Naive thymus-derived CD4-positive, alpha-beta T cell (primary cell): ENCODE measurements around the gene APLP1. TPM values are rescaled to one million over a fixed set of nuclear protein-coding genes. Genes with fewer than 3 reads are reported as not detected.
A peak's percentile ranks its signal among the peaks of the same experiment; 100 is the strongest.

Source experiments
- ATAC-seq: fragments of 150-1000 bp; cut with Tn5 transposase; 2 replicates; pipeline ENCODE4 v1.10.0; 2021; ENCODE audit warnings: mild to moderate bottlenecking, moderate library complexity
- CTCF ChIA-PET: fragments of 350-600 bp; sonication (Branson Sonifier 250); formaldehyde crosslinking; loops from one replicate; lab custom pipeline; 2021; ENCODE audit warnings: antibody characterized with exemption; lab: Charles Lee
- POLR2A ChIA-PET: fragments of 350-600 bp; sonication (Branson Sonifier 250); formaldehyde crosslinking; loops from one replicate; lab custom pipeline; 2021; ENCODE audit warnings: antibody characterized with exemption, inconsistent platforms; lab: Charles Lee
- DNase-seq, 9 donors: peaks; one replicate each; pipeline versions ENCODE4 v3.0.0 to v3.0.0-alpha.2; 2020 to 2022; ENCODE audit warnings: mixed read lengths in 1 of 9
- H3K27ac ChIP-seq: one replicate; pipeline ENCODE4 v1.7.0; 2013; ENCODE audit warnings: mild to moderate bottlenecking, low read depth, low read length, moderate library complexity
- H3K27me3 ChIP-seq, 2 donors: one replicate each; pipeline ENCODE4 v1.7.0; 2013; ENCODE audit warnings: low read length in 2 of 2, mild to moderate bottlenecking in 2 of 2, moderate library complexity in 2 of 2; ENCODE audit not compliant: control insufficient read depth in 2 of 2, insufficient read depth in 2 of 2
- H3K36me3 ChIP-seq, 3 experiments: 1 replicate in 2 of 3; 2 replicates in 1 of 3; pipeline ENCODE4 v1.7.0; 2013; ENCODE audit warnings: low read length in 3 of 3, mild to moderate bottlenecking in 3 of 3, moderate library complexity in 1 of 3; ENCODE audit not compliant: insufficient read depth in 3 of 3, control insufficient read depth in 2 of 3
- H3K4me1 ChIP-seq, 2 donors: one replicate each; pipeline ENCODE4 v1.7.0; 2013; ENCODE audit warnings: low read length in 2 of 2, mild to moderate bottlenecking in 2 of 2, moderate library complexity in 1 of 2; ENCODE audit not compliant: control insufficient read depth in 2 of 2, insufficient read depth in 2 of 2
- H3K4me3 ChIP-seq: 2 replicates; pipeline ENCODE4 v1.7.0; 2013; ENCODE audit warnings: mild to moderate bottlenecking, low read length
- H3K9me3 ChIP-seq, 3 experiments: 1 replicate in 2 of 3; 2 replicates in 1 of 3; pipeline ENCODE4 v1.7.0; 2013; ENCODE audit warnings: low read length in 3 of 3; ENCODE audit not compliant: control insufficient read depth in 2 of 3
- H3K27ac Mint-ChIP-seq, 9 donors: one replicate each; pipeline ENCODE4 v1.8.0; 2020 to 2022; ENCODE audit warnings: mixed read lengths in 9 of 9, mild to moderate bottlenecking in 8 of 9, moderate library complexity in 5 of 9, inconsistent platforms in 2 of 9
- H3K27me3 Mint-ChIP-seq, 5 donors: one replicate each; pipeline ENCODE4 v1.8.0; 2021 to 2022; ENCODE audit warnings: mixed read lengths in 5 of 5, mild to moderate bottlenecking in 1 of 5
- H3K36me3 Mint-ChIP-seq, 5 donors: one replicate each; pipeline ENCODE4 v1.8.0; 2020 to 2022; ENCODE audit warnings: mixed read lengths in 5 of 5, mild to moderate bottlenecking in 3 of 5, inconsistent platforms in 1 of 5
- H3K4me1 Mint-ChIP-seq, 7 donors: one replicate each; pipeline ENCODE4 v1.8.0; 2020 to 2022; ENCODE audit warnings: mixed read lengths in 7 of 7, mild to moderate bottlenecking in 3 of 7, inconsistent platforms in 1 of 7
- H3K4me3 Mint-ChIP-seq, 10 donors: one replicate each; pipeline ENCODE4 v1.8.0; 2020 to 2022; ENCODE audit warnings: mild to moderate bottlenecking in 10 of 10, mixed read lengths in 10 of 10, moderate library complexity in 6 of 10, inconsistent platforms in 2 of 10
- H3K9me3 Mint-ChIP-seq, 11 donors: one replicate each; pipeline ENCODE4 v1.8.0; 2020 to 2022; ENCODE audit warnings: mixed read lengths in 11 of 11, mild to moderate bottlenecking in 4 of 11, inconsistent platforms in 1 of 11, moderate library complexity in 1 of 11
- intact Hi-C, 2 donors: fragments of 100-400 bp; cut with micrococcal nuclease; formaldehyde crosslinking; loops; one replicate each; pipeline ENCODE4 v1.15.1; 2023
- polyA plus RNA-seq, 2 donors: library from polyadenylated mRNA; unstranded; fragments of 300-500 nt; fragmentation: Illumina TruSeq; gene quantifications; one replicate each; pipeline ENCODE4 v1.2.3, GENCODE V29; 2021
- total RNA-seq, 6 experiments: library from RNA in 5 of 6; stranded (reverse) in 5 of 6; gene quantifications; 1 replicate in 5 of 6; 2 replicates in 1 of 6; pipeline ENCODE4 v1.2.3 and lab custom pipeline; 2021 to 2026

APLP1 gene
- total and polyA plus RNA-seq, 7 experiments from 2014 or later: 2.4 TPM; not detected in 6

DNA sequence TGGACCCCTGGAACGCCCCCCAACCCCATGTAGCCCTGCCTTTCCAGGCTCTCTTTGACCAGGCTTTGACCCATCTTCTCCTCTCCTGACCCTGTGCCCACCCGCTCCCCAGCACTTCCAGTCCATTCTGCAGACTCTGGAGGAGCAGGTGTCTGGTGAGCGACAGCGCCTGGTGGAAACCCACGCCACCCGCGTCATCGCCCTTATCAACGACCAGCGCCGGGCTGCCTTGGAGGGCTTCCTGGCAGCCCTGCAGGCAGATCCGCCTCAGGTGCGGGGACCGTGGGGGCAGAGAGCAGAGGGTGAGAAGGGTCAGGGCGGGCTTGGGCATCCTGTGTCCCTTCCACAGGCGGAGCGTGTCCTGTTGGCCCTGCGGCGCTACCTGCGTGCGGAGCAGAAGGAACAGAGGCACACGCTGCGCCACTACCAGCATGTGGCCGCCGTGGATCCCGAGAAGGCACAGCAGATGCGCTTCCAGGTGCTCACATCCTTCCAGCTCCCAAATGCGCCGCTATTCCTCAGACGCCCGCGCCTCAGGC lies 6.1 kb downstream of the APLP1 start:
- Mint-ChIP-seq H3K36me3 (peaks cover 0 to 6% (median 0%) of the 10 kb centered on the region in 5 donors), H3K4me1 (peaks cover 8 to 18% (median 9%) of the 10 kb centered on the region in 7 donors), H3K27me3 (peaks cover 6 to 55% (median 39%) of the 10 kb centered on the region in 5 donors), H3K4me3 (no peak overlapping the region), H3K9me3 (peaks cover 0 to 4% (median 0%) of the 10 kb centered on the region in 11 donors), H3K27ac (no peak overlapping the region)
- Histone ChIP-seq H3K9me3 (no peaks in the 10 kb centered on the region), H3K27me3 (peaks cover 4 to 8% of the 10 kb centered on the region in 2 donors), H3K36me3 (no peaks in the 10 kb centered on the region), H3K4me3 (no peak overlapping the region), H3K4me1 (peaks cover 9% of the 10 kb centered on the region in 2 donors), H3K27ac (no peak overlapping the region)
- CTCF ChIA-PET: interaction anchor here (0.6 kb wide), 1 partner anchor 249 kb away, joined by 3 read pairs; no protein-coding TSS in a partner anchor
- DNase-seq (no peak), ATAC-seq (no peak)
- intact Hi-C loops: no loop called here
- POLR2A ChIA-PET: no interaction called here

DNA sequence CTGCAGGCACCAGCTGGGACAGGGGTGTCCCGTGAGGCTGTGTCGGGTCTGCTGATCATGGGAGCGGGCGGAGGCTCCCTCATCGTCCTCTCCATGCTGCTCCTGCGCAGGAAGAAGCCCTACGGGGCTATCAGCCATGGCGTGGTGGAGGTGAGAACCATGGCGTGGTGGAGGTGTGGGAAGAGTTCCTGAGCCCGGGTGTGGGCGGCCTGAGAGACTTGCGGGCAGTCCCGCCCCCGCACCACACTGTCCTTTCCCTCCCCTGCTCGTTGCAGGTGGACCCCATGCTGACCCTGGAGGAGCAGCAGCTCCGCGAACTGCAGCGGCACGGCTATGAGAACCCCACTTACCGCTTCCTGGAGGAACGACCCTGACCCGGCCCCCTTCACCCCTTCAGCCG lies 10.7 kb downstream of the APLP1 start:
- DNase-seq (no peak), ATAC-seq (no peak)
- Histone ChIP-seq H3K4me3 (no peak overlapping the region), H3K27ac (no peak overlapping the region), H3K27me3 (peaks cover 4 to 6% of the 10 kb centered on the region in 2 donors), H3K36me3 (no peaks in the 10 kb centered on the region), H3K4me1 (peaks cover 4 to 9% of the 10 kb centered on the region in 2 donors), H3K9me3 (no peaks in the 10 kb centered on the region)
- Mint-ChIP-seq H3K4me3 (no peak overlapping the region), H3K27ac (no peak overlapping the region), H3K27me3 (peaks cover 12 to 27% (median 26%) of the 10 kb centered on the region in 5 donors), H3K36me3 (peaks cover 0 to 6% (median 0%) of the 10 kb centered on the region in 5 donors), H3K9me3 (peaks cover 0 to 3% (median 0%) of the 10 kb centered on the region in 11 donors), H3K4me1 (peaks cover 8 to 19% (median 10%) of the 10 kb centered on the region in 7 donors)
- intact Hi-C loops: loop anchor here in 1 of 2 donors (1.0 kb wide), 1 partner anchor 11 kb away; the partner anchor contains the start of gene APLP1
- POLR2A ChIA-PET: no interaction called here
- CTCF ChIA-PET: no interaction called here

DNA sequence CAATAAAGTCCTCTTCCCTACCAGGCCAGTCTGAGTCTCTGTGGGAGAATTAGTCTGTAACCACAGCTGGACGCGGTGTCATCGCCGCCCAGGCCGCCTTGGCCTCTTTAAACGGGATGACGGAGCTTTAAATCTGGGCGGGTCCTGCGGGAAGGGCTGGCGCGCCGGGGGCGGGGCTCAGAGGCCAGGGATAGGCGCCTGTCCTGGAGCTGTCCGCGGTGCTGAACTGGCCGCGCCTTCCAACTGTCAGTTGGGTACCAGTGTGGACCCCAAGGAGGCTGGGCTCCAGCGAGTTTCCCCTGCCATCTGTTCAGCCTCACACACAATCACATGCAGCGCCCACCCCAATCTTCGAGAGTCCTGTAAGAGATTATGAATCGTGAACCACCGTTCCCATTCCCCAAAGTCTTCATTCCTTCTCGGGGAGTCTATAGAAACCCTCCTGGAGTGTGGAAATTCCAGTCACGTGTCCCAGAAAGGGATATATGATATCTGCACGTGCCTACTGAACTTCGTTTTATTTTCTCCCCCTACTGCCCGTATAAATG lies 11.5 kb downstream of the APLP1 start:
- peak overlapping the region in 1 of 10 donors; percentile 14 for H3K4me3 Mint-ChIP-seq
- DNase-seq: peak; percentile 42 to 93 (median 62)
- no peak overlapping the region for H3K27ac ChIP-seq
- H3K9me3 ChIP-seq: no peaks in the 10 kb centered on the region
- peaks cover 4 to 9% of the 10 kb centered on the region in 2 donors for H3K4me1 ChIP-seq
- peak overlapping the region in 2 of 9 donors; percentile 8 to 40 for H3K27ac Mint-ChIP-seq
- H3K9me3 Mint-ChIP-seq: peaks cover 0 to 2% (median 0%) of the 10 kb centered on the region in 11 donors
- peak; percentile 87 for ATAC-seq
- peaks cover 4 to 6% of the 10 kb centered on the region in 2 donors for H3K27me3 ChIP-seq
- peaks cover 12 to 26% (median 23%) of the 10 kb centered on the region in 5 donors for H3K27me3 Mint-ChIP-seq
- intact Hi-C loops: loop anchor here (1.0 to 5.0 kb wide), 3 partner anchors 12 to 188 kb away; partner anchors contain the start of genes APLP1 (in 1 of the 2), THAP8 (in 1 of the 2) and WDR62 (in 1 of the 2)
- H3K36me3 Mint-ChIP-seq: peaks cover 0 to 6% (median 0%) of the 10 kb centered on the region in 5 donors
- ChIA-PET POLR2A (interaction anchor here (5.6 kb wide), 1 partner anchor 53 kb away, joined by 49 read pairs; no protein-coding TSS in a partner anchor), CTCF (interaction anchor here (0.7 to 4.7 kb wide), 3 partner anchors 26 to 85 kb away, joined by 3 to 52 read pairs (median 6); no protein-coding TSS in a partner anchor)
- no peaks in the 10 kb centered on the region for H3K36me3 ChIP-seq
- H3K4me3 ChIP-seq: no peak overlapping the region
- peaks cover 8 to 16% (median 11%) of the 10 kb centered on the region in 7 donors for H3K4me1 Mint-ChIP-seq

DNA sequence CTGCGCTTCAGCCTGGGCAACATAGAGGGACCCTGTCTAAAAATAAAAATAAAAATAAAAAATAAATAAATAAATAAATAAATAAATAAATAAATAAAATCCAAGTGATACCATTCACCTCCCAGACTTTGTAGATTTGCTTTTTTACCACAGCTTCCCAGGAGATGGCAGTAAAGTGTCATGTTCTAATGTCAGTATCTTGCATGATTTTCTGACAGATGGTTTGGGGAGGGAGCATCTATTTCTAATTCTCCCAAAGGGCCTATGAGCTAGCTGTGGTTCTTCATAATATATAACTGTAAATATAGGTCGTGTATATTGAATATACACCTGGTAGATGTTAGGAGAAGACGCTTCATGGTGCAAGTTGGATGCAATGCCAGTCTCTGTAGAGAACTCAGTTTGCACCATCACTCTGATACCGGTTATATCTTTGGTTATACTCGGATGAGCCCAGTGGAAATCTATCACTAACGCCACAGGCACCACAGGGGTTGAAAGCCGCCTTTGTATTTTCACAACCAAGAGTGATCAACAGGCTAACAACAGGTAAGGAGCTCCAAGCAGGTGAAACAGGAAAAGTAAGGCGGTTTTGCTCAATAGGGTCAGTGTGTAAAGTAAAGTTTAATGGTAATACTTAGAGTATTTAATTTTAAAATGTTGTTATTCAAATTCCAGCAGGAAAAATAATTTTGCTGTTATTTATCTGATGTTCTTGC lies 13.9 kb downstream of the APLP1 start:
- Histone ChIP-seq H3K9me3 (no peaks in the 10 kb centered on the region), H3K36me3 (peaks cover 0 to 4% (median 0%) of the 10 kb centered on the region in 3 experiments), H3K27me3 (peaks cover 4 to 6% of the 10 kb centered on the region in 2 donors), H3K4me1 (peaks cover 4 to 9% of the 10 kb centered on the region in 2 donors), H3K27ac (no peak overlapping the region), H3K4me3 (no peak overlapping the region)
- intact Hi-C loops: loop anchor here (1.0 to 5.0 kb wide), 6 partner anchors 17 to 190 kb away; partner anchors contain the start of genes NFKBID (in 1 of the 2), THAP8 (in 1 of the 2) and WDR62 (in 1 of the 2)
- Mint-ChIP-seq H3K27me3 (peaks cover 12 to 20% (median 18%) of the 10 kb centered on the region in 5 donors), H3K9me3 (no peaks in the 10 kb centered on the region), H3K27ac (peak overlapping the region in 4 of 9 donors; percentile 42 to 55 (median 50)), H3K4me3 (no peak overlapping the region), H3K4me1 (peaks cover 8 to 17% (median 11%) of the 10 kb centered on the region in 7 donors), H3K36me3 (peaks cover 0 to 7% (median 4%) of the 10 kb centered on the region in 5 donors)
- CTCF ChIA-PET: interaction anchor here (0.5 to 4.7 kb wide), 12 partner anchors 10 to 76 kb away, joined by 3 to 52 read pairs (median 6); no protein-coding TSS in a partner anchor
- DNase-seq: peak in 7 of 9 donors; percentile 53 to 75 (median 71)
- POLR2A ChIA-PET: interaction anchor here (1.0 to 5.6 kb wide), 8 partner anchors 14 to 50 kb away, joined by 3 to 49 read pairs (median 4); partner anchors contain the start of gene NFKBID
- peak; percentile 66 for ATAC-seq

DNA sequence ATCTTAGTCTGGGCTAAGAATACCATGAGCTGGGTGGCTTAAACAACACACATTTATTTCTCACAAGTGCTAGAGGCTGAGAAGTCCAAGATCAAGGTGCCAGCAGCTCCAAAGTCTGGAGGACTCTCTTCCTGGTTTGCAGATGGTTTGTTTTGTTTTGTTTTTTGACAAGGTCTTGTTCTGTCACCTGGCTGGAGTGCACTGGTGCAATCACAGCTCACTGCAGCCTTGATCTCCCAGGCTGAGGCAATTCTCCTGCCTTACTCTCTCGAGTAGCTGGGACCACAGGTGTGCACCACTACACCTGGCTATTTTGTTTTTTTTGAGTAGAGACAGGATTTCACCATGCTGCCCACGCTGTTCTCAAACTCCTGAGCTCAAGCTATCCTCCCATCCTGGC lies 15.5 kb downstream of the APLP1 start:
- H3K36me3 ChIP-seq: peaks cover 4 to 20% (median 9%) of the 10 kb centered on the region in 3 experiments
- Mint-ChIP-seq H3K27me3 (peaks cover 6 to 10% (median 9%) of the 10 kb centered on the region in 5 donors), H3K27ac (peak overlapping the region in 4 of 9 donors; percentile 25 to 67 (median 49)), H3K36me3 (peaks cover 9 to 19% (median 13%) of the 10 kb centered on the region in 5 donors), H3K9me3 (no peaks in the 10 kb centered on the region), H3K4me1 (peaks cover 11 to 20% (median 13%) of the 10 kb centered on the region in 7 donors), H3K4me3 (no peak overlapping the region)
- ATAC-seq (no peak), DNase-seq (no peak)
- peaks cover 4 to 9% of the 10 kb centered on the region in 2 donors for H3K4me1 ChIP-seq
- ChIA-PET POLR2A (interaction anchor here (0.7 to 5.6 kb wide), 11 partner anchors 9 to 1713 kb away, joined by 3 to 49 read pairs (median 4); no protein-coding TSS in a partner anchor), CTCF (interaction anchor here (0.7 to 4.7 kb wide), 5 partner anchors 14 to 187 kb away, joined by 4 to 52 read pairs (median 6); no protein-coding TSS in a partner anchor)
- H3K9me3 ChIP-seq: no peaks in the 10 kb centered on the region
- H3K27me3 ChIP-seq: peaks cover 4 to 6% of the 10 kb centered on the region in 2 donors
- intact Hi-C loops: loop anchor here (5.0 kb wide), 2 partner anchors 168 to 192 kb away; partner anchors contain the start of genes THAP8 (in 1 of the 2) and WDR62 (in 1 of the 2)
- peak overlapping the region; percentile 14 for H3K27ac ChIP-seq
- H3K4me3 ChIP-seq: no peak overlapping the region
